ENCODE measurements around the gene SRRM5. TPM values are rescaled to one million over a fixed set of nuclear protein-coding genes. Genes with fewer than 3 reads are reported as not detected.

SRRM5 gene
- total RNA-seq, 1 experiment from 2014 or later: not detected

- ChIA-PET CTCF (interaction anchor here (1.2 kb wide), 1 partner anchor 11 kb away, joined by 3 read pairs; no protein-coding TSS in a partner anchor), POLR2A (interaction anchor here (1.9 kb wide), 1 partner anchor 10 kb away, joined by 5 read pairs; the partner anchor contains the start of genes IRGQ and ZNF576), RAD21 (ENCODE audit: low non-redundant PET in 1 of 2, low total read pairs in 2 of 2, uncharacterized antibody in 2 of 2, unreplicated experiment in 2 of 2) (no interaction called here)
- H3K9me3 ChIP-seq (ENCODE audit: control insufficient read depth in 1 of 2, insufficient read depth in 1 of 2, low read depth in 1 of 2, low read length in 2 of 2): no peaks in the 10 kb centered on the region
- H4K20me1 ChIP-seq (ENCODE audit: insufficient read depth): no peaks in the 10 kb centered on the region
- no peak overlapping the region for H3K27ac ChIP-seq (ENCODE audit: low read depth, low read length)
- no TSS peak for BruUV-seq (replicated peaks)
- no peak overlapping the region for H3K4me3 ChIP-seq (replicated peaks in 1 of 2; ENCODE audit: low read depth in 1 of 2, low read length in 2 of 2)
- H3K36me3 ChIP-seq (ENCODE audit: control insufficient read depth in 1 of 2, insufficient read depth in 2 of 2, low read length in 2 of 2): peaks cover 2 to 4% of the 10 kb centered on the region in 2 experiments; a peak in 1 of 4 replicates
- H3K79me2 ChIP-seq (ENCODE audit: insufficient read depth, low read length): no peaks in the 10 kb centered on the region
- H3K4me2 ChIP-seq (ENCODE audit: low read length): no peak overlapping the region
- no peaks in the 10 kb centered on the region for H3K9me2 ChIP-seq (ENCODE audit: insufficient read depth)
- ATAC-seq (no peak), DNase-seq (ENCODE audit: low read depth, low spot score) (no peak)
- intact Hi-C loops (cut with micrococcal nuclease): no loop called here
- H3K9ac ChIP-seq (ENCODE audit: low read length): no peak overlapping the region
- H3K27me3 ChIP-seq (ENCODE audit: insufficient read depth, low read length): no peaks in the 10 kb centered on the region
- no peak overlapping the region for H2AFZ ChIP-seq (ENCODE audit: low read depth, low read length, poor library complexity, severe bottlenecking)
- H3K4me1 ChIP-seq (ENCODE audit: control insufficient read depth in 1 of 2, insufficient read depth in 2 of 2, low read length in 2 of 2): no peaks in the 10 kb centered on the region
- TF ChIP-seq TCF7L2 (IDR thresholded peaks at IDR 0.05; ENCODE audit: borderline replicate concordance, extremely low read depth, insufficient read depth, insufficient read length) (no peak), RAD21 (IDR thresholded peaks at IDR 0.05; ENCODE audit: low read depth) (no peak), ELF1 (IDR thresholded peaks at IDR 0.05; ENCODE audit: borderline replicate concordance, low read depth) (no peak), CTCF (IDR thresholded peaks at IDR 0.05 in 2 of 3, conservative IDR thresholded peaks at IDR 0.05 in 1 of 3; ENCODE audit: borderline replicate concordance in 1 of 3, insufficient read depth in 1 of 3, low read depth in 2 of 3, low read length in 2 of 3) (no peak), POLR2A (IDR thresholded peaks at IDR 0.05; ENCODE audit: borderline replicate concordance, extremely low read depth, insufficient read depth, insufficient read length) (no peak), CEBPB (IDR thresholded peaks at IDR 0.05; ENCODE audit: low read depth) (no peak), EZH2phosphoT487 (IDR thresholded peaks at IDR 0.05; ENCODE audit: borderline replicate concordance) (no peak), FOSL1 (IDR thresholded peaks at IDR 0.05; ENCODE audit: low read depth) (no peak), EGR1 (IDR thresholded peaks at IDR 0.05; ENCODE audit: low read depth) (no peak), ZBTB33 (IDR thresholded peaks at IDR 0.05; ENCODE audit: extremely low read depth, insufficient replicate concordance, low read length) (no peak), MAX (IDR thresholded peaks at IDR 0.05) (no peak), YY1 (IDR thresholded peaks at IDR 0.05; ENCODE audit: extremely low read depth, insufficient replicate concordance, low read depth, low read length) (no peak), ZFX (IDR thresholded peaks at IDR 0.05) (no peak), EZH2 (IDR thresholded peaks at IDR 0.05) (no peak), CBX3 (IDR thresholded peaks at IDR 0.05; ENCODE audit: low read depth) (no peak), JUND (IDR thresholded peaks at IDR 0.05) (no peak), ATF3 (IDR thresholded peaks at IDR 0.05) (no peak), POLR2AphosphoS5 (IDR thresholded peaks at IDR 0.05; ENCODE audit: low read depth, low read length) (no peak), SIN3A (IDR thresholded peaks at IDR 0.05; ENCODE audit: low read depth) (no peak), REST (IDR thresholded peaks at IDR 0.05; ENCODE audit: low read depth) (no peak)
Measured at GRCh38 chr19:43605875-43606568, 5.9 kb upstream of the SRRM5 start.

Data from HCT116 (cell line).